Right hindlimb (tissue), 1 donor: ENCODE data around the gene MORF4L1.
A peak's percentile ranks its signal among the peaks of the same experiment; 100 is the strongest.
"Not testable (repeated sequence)": the region's sequence is repeated elsewhere in the genome, so short reads cannot be mapped to it uniquely, and the experiment has no call there.

Experiments
- DNase-seq: peaks from one replicate; pipeline ENCODE4 v3.0.0-alpha.2; 2018

The MORF4L1 gene

GRCh38 chr15:78927077-78927790, 54.5 kb downstream of the MORF4L1 start:
- no peak for DNase-seq

- not testable (repeated sequence) for DNase-seq
Observed at GRCh38 chr15:78928176-78928575, 55.5 kb downstream of the MORF4L1 start.

- no peak for DNase-seq
Observed at GRCh38 chr15:78928616-78929093, 56.0 kb downstream of the MORF4L1 start.

GRCh38 chr15:78929536-78930264, 57.0 kb downstream of the MORF4L1 start:
- no peak for DNase-seq

- peak; percentile 73 for DNase-seq
Observed at GRCh38 chr15:78930577-78931388, 58.1 kb downstream of the MORF4L1 start.

GRCh38 chr15:78931439-78932257, 59.0 kb downstream of the MORF4L1 start:
- DNase-seq, result peak; percentile 47

- no peak for DNase-seq
Observed at GRCh38 chr15:78932258-78932808, 59.6 kb downstream of the MORF4L1 start.

GRCh38 chr15:78933187-78933822, 60.6 kb downstream of the MORF4L1 start:
- no peak for DNase-seq

- DNase-seq, result peak; percentile 89
Observed at GRCh38 chr15:78933823-78934654, 61.3 kb downstream of the MORF4L1 start.

GRCh38 chr15:78934655-78935023, 61.9 kb downstream of the MORF4L1 start:
- DNase-seq, result no peak

- DNase-seq, result peak; percentile 54
Observed at GRCh38 chr15:78937132-78937739, 64.5 kb downstream of the MORF4L1 start.

GRCh38 chr15:78938658-78939488, 66.2 kb downstream of the MORF4L1 start:
- no peak for DNase-seq

- DNase-seq, result no peak
Observed at GRCh38 chr15:78942741-78943140, 70.1 kb downstream of the MORF4L1 start.

GRCh38 chr15:78943692-78944091, 71.0 kb downstream of the MORF4L1 start:
- DNase-seq, result peak; percentile 72

- no peak for DNase-seq
Observed at GRCh38 chr15:78944202-78944625, 71.5 kb downstream of the MORF4L1 start.

GRCh38 chr15:78944669-78945407, 72.1 kb downstream of the MORF4L1 start, which contains the start of gene CTSH:
CTSH (minus strand) TSS chr15:78945046; CDS start chr15:78944981, 65 bp downstream.
- peak; percentile 70 for DNase-seq

- DNase-seq, result no peak
Observed at GRCh38 chr15:78946493-78946892, 73.8 kb downstream of the MORF4L1 start.

- DNase-seq, result no peak
Observed at GRCh38 chr15:78947506-78947905, 74.8 kb downstream of the MORF4L1 start.
